Measurements from ENCODE around the gene AGO4. TPM values are rescaled to one million over a fixed set of nuclear protein-coding genes. Genes with fewer than 3 reads are reported as not detected.

Gene AGO4
- total RNA-seq, 1 donor from 2014 or later, result 14.0 TPM

GRCh38 chr1:35894183-35894582 lies 86.4 kb downstream of the AGO4 start:
- Histone ChIP-seq H3K27me3 (ENCODE audit: control insufficient read depth, insufficient read depth, low read length) (no peaks in the 10 kb centered on the region), H3K4me3 (ENCODE audit: low read depth, low read length) (no peak overlapping the region), H3K36me3 (ENCODE audit: control insufficient read depth, insufficient read depth, low read length) (no peaks in the 10 kb centered on the region)
- TF ChIP-seq, protein P1, sequence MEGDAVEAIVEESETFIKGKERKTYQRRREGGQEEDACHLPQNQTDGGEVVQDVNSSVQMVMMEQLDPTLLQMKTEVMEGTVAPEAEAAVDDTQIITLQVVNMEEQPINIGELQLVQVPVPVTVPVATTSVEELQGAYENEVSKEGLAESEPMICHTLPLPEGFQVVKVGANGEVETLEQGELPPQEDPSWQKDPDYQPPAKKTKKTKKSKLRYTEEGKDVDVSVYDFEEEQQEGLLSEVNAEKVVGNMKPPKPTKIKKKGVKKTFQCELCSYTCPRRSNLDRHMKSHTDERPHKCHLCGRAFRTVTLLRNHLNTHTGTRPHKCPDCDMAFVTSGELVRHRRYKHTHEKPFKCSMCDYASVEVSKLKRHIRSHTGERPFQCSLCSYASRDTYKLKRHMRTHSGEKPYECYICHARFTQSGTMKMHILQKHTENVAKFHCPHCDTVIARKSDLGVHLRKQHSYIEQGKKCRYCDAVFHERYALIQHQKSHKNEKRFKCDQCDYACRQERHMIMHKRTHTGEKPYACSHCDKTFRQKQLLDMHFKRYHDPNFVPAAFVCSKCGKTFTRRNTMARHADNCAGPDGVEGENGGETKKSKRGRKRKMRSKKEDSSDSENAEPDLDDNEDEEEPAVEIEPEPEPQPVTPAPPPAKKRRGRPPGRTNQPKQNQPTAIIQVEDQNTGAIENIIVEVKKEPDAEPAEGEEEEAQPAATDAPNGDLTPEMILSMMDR (IDR thresholded peaks at IDR 0.05; ENCODE audit: insufficient read depth, low read length, severe bottlenecking), result no peak
- FAIRE-seq, result no peak
- no peak for DNase-seq (ENCODE audit: low read depth)

- H3K36me3 ChIP-seq (ENCODE audit: control insufficient read depth, insufficient read depth, low read length), result no peaks in the 10 kb centered on the region
- FAIRE-seq, result no peak
- DNase-seq (ENCODE audit: low read depth), result no peak
- no peaks in the 10 kb centered on the region for H3K27me3 ChIP-seq (ENCODE audit: control insufficient read depth, insufficient read depth, low read length)
- no peak overlapping the region for H3K4me3 ChIP-seq (ENCODE audit: low read depth, low read length)
- TF ChIP-seq, protein P1 (IDR thresholded peaks at IDR 0.05; ENCODE audit: insufficient read depth, low read length, severe bottlenecking), result no peak
Measured at GRCh38 chr1:35894656-35895055, 86.8 kb downstream of the AGO4 start.

GRCh38 chr1:35899941-35900340 lies 92.1 kb downstream of the AGO4 start:
- TF ChIP-seq, protein P1 (IDR thresholded peaks at IDR 0.05; ENCODE audit: insufficient read depth, low read length, severe bottlenecking), result no peak
- DNase-seq (ENCODE audit: low read depth), result no peak
- no peak for FAIRE-seq
- H3K36me3 ChIP-seq (ENCODE audit: control insufficient read depth, insufficient read depth, low read length), result peaks cover 1% of the 10 kb centered on the region
- H3K27me3 ChIP-seq (ENCODE audit: control insufficient read depth, insufficient read depth, low read length), result no peaks in the 10 kb centered on the region
- H3K4me3 ChIP-seq (ENCODE audit: low read depth, low read length), result no peak overlapping the region

DNA sequence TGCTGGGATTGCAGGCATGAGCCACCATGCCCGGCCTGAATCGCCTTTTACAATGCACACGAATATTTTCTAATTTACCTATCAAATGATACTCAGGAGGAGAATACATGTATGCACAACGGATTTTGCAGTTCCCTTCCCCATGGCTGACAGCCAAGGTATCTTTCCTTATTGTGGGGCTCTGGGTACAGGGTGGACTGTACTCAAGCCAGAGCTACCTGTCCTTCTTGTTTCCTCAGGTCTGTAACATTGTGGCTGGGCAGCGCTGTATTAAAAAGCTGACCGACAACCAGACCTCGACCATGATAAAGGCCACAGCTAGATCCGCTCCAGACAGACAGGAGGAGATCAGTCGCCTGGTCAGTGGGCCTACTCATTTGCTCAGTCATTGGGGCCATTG lies 93.4 kb downstream of the AGO4 start:
- DNase-seq (ENCODE audit: low read depth), result no peak
- H3K36me3 ChIP-seq (ENCODE audit: control insufficient read depth, insufficient read depth, low read length), result peaks cover 1% of the 10 kb centered on the region

DNA sequence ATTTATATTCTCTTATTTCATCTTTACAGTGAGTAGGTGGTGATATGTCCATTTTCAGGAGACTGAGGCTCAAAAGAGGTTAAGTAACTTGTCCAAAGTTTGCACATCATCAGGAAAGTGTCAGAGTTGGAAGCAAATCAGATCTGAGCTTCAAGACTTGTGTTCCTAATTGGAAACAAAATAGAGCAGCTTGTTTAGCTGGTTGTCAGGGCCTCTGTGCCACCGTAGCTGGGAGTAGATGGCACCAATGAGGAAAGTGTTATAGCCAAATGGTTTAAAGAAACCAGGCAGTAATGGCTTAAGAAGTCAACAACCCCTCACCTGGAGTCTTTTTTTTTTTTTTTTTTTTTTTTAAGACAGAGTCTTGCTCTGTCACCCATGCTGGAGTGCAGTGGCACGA lies 94.9 kb downstream of the AGO4 start:
- H3K36me3 ChIP-seq (ENCODE audit: control insufficient read depth, insufficient read depth, low read length), result peaks cover 4% of the 10 kb centered on the region

More for the DNA sequence above, 93.4 kb downstream of the AGO4 start:
- TF ChIP-seq, protein P1 (IDR thresholded peaks at IDR 0.05; ENCODE audit: insufficient read depth, low read length, severe bottlenecking), result no peak
- Histone ChIP-seq H3K27me3 (ENCODE audit: control insufficient read depth, insufficient read depth, low read length) (no peaks in the 10 kb centered on the region), H3K4me3 (ENCODE audit: low read depth, low read length) (no peak overlapping the region)
- no peak for FAIRE-seq

More for the DNA sequence above, 94.9 kb downstream of the AGO4 start:
- TF ChIP-seq, protein P1 (IDR thresholded peaks at IDR 0.05; ENCODE audit: insufficient read depth, low read length, severe bottlenecking), result no peak
- Histone ChIP-seq H3K27me3 (ENCODE audit: control insufficient read depth, insufficient read depth, low read length) (no peaks in the 10 kb centered on the region), H3K4me3 (ENCODE audit: low read depth, low read length) (no peak overlapping the region)
- no peak for FAIRE-seq
- DNase-seq (ENCODE audit: low read depth), result no peak

Other genes with a start within 250 kb of the AGO4 start
- under 0.01 and 0.13 TPM in 2 replicates for gene TFAP2E, start 234.7 kb upstream of the AGO4 start, total RNA-seq
- 12.4 and 13.6 TPM in 2 replicates for gene PSMB2, start 166.5 kb upstream of the AGO4 start, total RNA-seq
- gene C1orf216, start 89.1 kb upstream of the AGO4 start, total RNA-seq, result 4.1 and 6.3 TPM in 2 replicates
- 0.26 and 0.38 TPM in 2 replicates for gene CLSPN, start 38.0 kb upstream of the AGO4 start, total RNA-seq
- 3.9 and 5.2 TPM in 2 replicates for gene AGO1, start 75.2 kb downstream of the AGO4 start, total RNA-seq
- 9.5 and 9.6 TPM in 2 replicates for gene AGO3, start 123.1 kb downstream of the AGO4 start, total RNA-seq